22Rv1 (cell line): ENCODE data around the gene PLXNC1.

Experiments
- H3K27ac ChIP-seq: fragments of 450-650 bp; 2 replicates; pipeline ENCODE4 v1.5.1; 2017
- CTCF ChIP-seq: fragments of 450-650 bp; IDR thresholded peaks from 2 replicates; pipeline ENCODE4 v1.5.1; 2017; ENCODE audit warnings: mild to moderate bottlenecking
- ZFX ChIP-seq: fragments of 450-650 bp; IDR thresholded peaks from 2 replicates; pipeline ENCODE4 v1.6.1; 2017; ENCODE audit warnings: antibody characterized with exemption, borderline replicate concordance

Gene PLXNC1

GRCh38 chr12:94179723-94180122, 31.3 kb downstream of the PLXNC1 start:
- H3K27ac ChIP-seq = no peak overlapping the region
- no peak for TF ChIP-seq CTCF
- TF ChIP-seq ZFX = no peak

GRCh38 chr12:94180558-94181296, 32.4 kb downstream of the PLXNC1 start:
- H3K27ac ChIP-seq = no peak overlapping the region

GRCh38 chr12:94182986-94183707, 34.8 kb downstream of the PLXNC1 start:
- TF ChIP-seq CTCF = no peak
- no peak for TF ChIP-seq ZFX
- no peak overlapping the region for H3K27ac ChIP-seq

More at GRCh38 chr12:94180558-94181296, 32.4 kb downstream of the PLXNC1 start:
- TF ChIP-seq ZFX (no peak), CTCF (no peak)

- no peak overlapping the region for H3K27ac ChIP-seq
- TF ChIP-seq ZFX (no peak), CTCF (no peak)
These were observed 35.5 kb downstream of the PLXNC1 start for GRCh38 chr12:94183708-94184379.

GRCh38 chr12:94184995-94185719, 36.8 kb downstream of the PLXNC1 start:
- no peak for TF ChIP-seq ZFX
- TF ChIP-seq CTCF = no peak
- no peak overlapping the region for H3K27ac ChIP-seq

GRCh38 chr12:94185801-94186200, 37.4 kb downstream of the PLXNC1 start:
- no peak overlapping the region for H3K27ac ChIP-seq

More at GRCh38 chr12:94185801-94186200, 37.4 kb downstream of the PLXNC1 start:
- TF ChIP-seq ZFX (no peak), CTCF (no peak)
